OCI-LY1 (cell line): ENCODE results near the gene CFAP99.

ENCODE experiments used
- H2AFZ ChIP-seq: fragments of 200-600 bp; sonication (generic), shearing (Covaris generic); 2 replicates; pipeline ENCODE4 v1.6.0; 2014; ENCODE audit warnings: antibody characterized with exemption, mild to moderate bottlenecking, low read length
- H3F3A ChIP-seq: fragments of 200-600 bp; sonication (generic), shearing (Covaris generic); 2 replicates; pipeline ENCODE4 v1.6.0; 2014; ENCODE audit warnings: mild to moderate bottlenecking, antibody characterized with exemption, low read length, moderate library complexity; ENCODE audit not compliant: insufficient read depth
- H3K27ac ChIP-seq: fragments of 200-600 bp; sonication (generic); 2 replicates; pipeline ENCODE4 v1.5.1; 2014; ENCODE audit warnings: low read length, mixed run types, mild to moderate bottlenecking, low read depth; ENCODE audit not compliant: poor library complexity, severe bottlenecking
- H3K27me3 ChIP-seq: fragments of 200-600 bp; sonication (generic); 2 replicates; pipeline ENCODE4 v1.6.0; 2014; ENCODE audit warnings: antibody characterized with exemption, mild to moderate bottlenecking, low read length, moderate library complexity; ENCODE audit not compliant: insufficient read depth
- H3K36me3 ChIP-seq: fragments of 200-600 bp; sonication (generic); 2 replicates; pipeline ENCODE4 v1.6.1; 2014; ENCODE audit warnings: mild to moderate bottlenecking, antibody characterized with exemption, low read length, moderate library complexity, mixed read lengths; ENCODE audit not compliant: insufficient read depth
- H3K4me1 ChIP-seq: fragments of 200-600 bp; sonication (generic); 2 replicates; pipeline ENCODE4 v1.5.1; 2014; ENCODE audit warnings: mild to moderate bottlenecking, low read length, moderate library complexity; ENCODE audit not compliant: insufficient read depth, severe bottlenecking
- H3K4me2 ChIP-seq: fragments of 200-600 bp; sonication (generic), shearing (Covaris generic); 2 replicates; pipeline ENCODE4 v1.6.1; 2014; ENCODE audit warnings: low read length
- H3K4me3 ChIP-seq: fragments of 200-600 bp; sonication (generic); 2 replicates; pipeline ENCODE4 v1.5.1; 2014; ENCODE audit warnings: low read length, low read depth, mild to moderate bottlenecking, mixed read lengths; ENCODE audit not compliant: poor library complexity, severe bottlenecking
- H3K79me2 ChIP-seq: fragments of 200-600 bp; shearing (Covaris generic); 2 replicates; pipeline ENCODE4 v1.6.1; 2016; ENCODE audit warnings: mixed run types, low read length, mixed read lengths; ENCODE audit not compliant: insufficient read depth
- H3K9ac ChIP-seq: fragments of 200-600 bp; sonication (generic), shearing (Covaris generic); 2 replicates; pipeline ENCODE4 v1.6.1; 2014; ENCODE audit warnings: mild to moderate bottlenecking, low read length, mixed read lengths
- H3K9me2 ChIP-seq: fragments of 200-600 bp; sonication (generic), shearing (Covaris generic); 2 replicates; pipeline ENCODE4 v1.6.1; 2014; ENCODE audit warnings: low read depth, mild to moderate bottlenecking, low read length, mixed read lengths
- H3K9me3 ChIP-seq: fragments of 200-600 bp; shearing (Covaris generic); 2 replicates; pipeline ENCODE4 v1.6.1; 2014; ENCODE audit warnings: low read length, mixed read lengths
- H4K20me1 ChIP-seq: fragments of 200-600 bp; sonication (generic), shearing (Covaris generic); 2 replicates; pipeline ENCODE4 v1.6.0; 2016; ENCODE audit warnings: mild to moderate bottlenecking, low read length; ENCODE audit not compliant: insufficient read depth
- CTCF ChIP-seq: fragments of 200-600 bp; sonication (generic), shearing (Covaris generic); IDR thresholded peaks from 2 replicates; pipeline ENCODE4 v1.5.1; 2017; ENCODE audit warnings: mild to moderate bottlenecking, antibody characterized with exemption, low read length, moderate library complexity, mixed read lengths
- EZH2 ChIP-seq: fragments of 200-600 bp; sonication (generic), shearing (Covaris generic); IDR thresholded peaks from 2 replicates; pipeline ENCODE4 v1.8.0; 2017; ENCODE audit warnings: borderline replicate concordance, mixed run types, mild to moderate bottlenecking, antibody characterized with exemption, low read length, moderate library complexity, mixed read lengths

Gene CFAP99

GRCh38 chr4:2372488-2373030, 46.2 kb upstream of the CFAP99 start:
- no peak overlapping the region for H3K4me2 ChIP-seq
- no peak overlapping the region for H2AFZ ChIP-seq
- no peaks in the 10 kb centered on the region for H3K79me2 ChIP-seq
- no peaks in the 10 kb centered on the region for H3K27me3 ChIP-seq
- no peak overlapping the region for H3K9ac ChIP-seq
- no peaks in the 10 kb centered on the region for H3K4me1 ChIP-seq
- no peak overlapping the region for H3K4me3 ChIP-seq
- no peaks in the 10 kb centered on the region for H3F3A ChIP-seq
- H3K27ac ChIP-seq = no peak overlapping the region
- TF ChIP-seq EZH2 (no peak), CTCF (no peak)
- H3K9me2 ChIP-seq = no peaks in the 10 kb centered on the region
- no peaks in the 10 kb centered on the region for H4K20me1 ChIP-seq
- no peaks in the 10 kb centered on the region for H3K9me3 ChIP-seq
- H3K36me3 ChIP-seq = no peaks in the 10 kb centered on the region

GRCh38 chr4:2373532-2373931, 45.2 kb upstream of the CFAP99 start:
- H3K4me3 ChIP-seq = no peak overlapping the region
- no peaks in the 10 kb centered on the region for H3K79me2 ChIP-seq
- H3K4me1 ChIP-seq = no peaks in the 10 kb centered on the region
- no peaks in the 10 kb centered on the region for H3F3A ChIP-seq
- no peak overlapping the region for H3K9ac ChIP-seq
- no peak overlapping the region for H3K4me2 ChIP-seq
- H3K27me3 ChIP-seq = no peaks in the 10 kb centered on the region
- H3K27ac ChIP-seq = no peak overlapping the region
- H4K20me1 ChIP-seq = no peaks in the 10 kb centered on the region
- H3K36me3 ChIP-seq = no peaks in the 10 kb centered on the region
- H3K9me2 ChIP-seq = no peaks in the 10 kb centered on the region
- TF ChIP-seq EZH2 = no peak
- no peak for TF ChIP-seq CTCF
- H3K9me3 ChIP-seq = no peaks in the 10 kb centered on the region
- no peak overlapping the region for H2AFZ ChIP-seq

DNA sequence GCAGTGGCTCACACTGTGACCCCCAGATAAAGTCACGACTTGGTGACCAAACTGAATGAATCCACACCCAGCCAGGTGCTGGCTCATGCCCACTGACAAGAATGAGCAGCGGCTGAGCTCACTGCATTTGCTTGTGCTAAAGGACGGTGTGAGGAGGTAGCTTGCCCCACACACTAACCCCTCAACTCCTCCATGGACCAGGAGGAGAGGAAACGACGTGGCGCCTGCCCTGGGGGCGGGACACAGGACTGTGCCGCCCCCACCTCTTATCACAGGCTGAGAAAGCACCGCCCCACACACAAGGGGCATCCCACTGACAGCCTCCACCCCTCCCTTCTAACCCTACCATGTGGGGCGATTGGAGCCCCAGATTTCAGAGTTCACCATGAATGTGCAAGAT, 43.3 kb upstream of the CFAP99 start:
- no peaks in the 10 kb centered on the region for H3K4me1 ChIP-seq
- no peak overlapping the region for H3K9ac ChIP-seq
- no peaks in the 10 kb centered on the region for H3K27me3 ChIP-seq
- H3K4me3 ChIP-seq = no peak overlapping the region
- no peak overlapping the region for H3K4me2 ChIP-seq
- no peaks in the 10 kb centered on the region for H3K36me3 ChIP-seq
- H2AFZ ChIP-seq = no peak overlapping the region
- H3K27ac ChIP-seq = no peak overlapping the region
- no peaks in the 10 kb centered on the region for H4K20me1 ChIP-seq
- H3K9me2 ChIP-seq = no peaks in the 10 kb centered on the region
- H3F3A ChIP-seq = no peaks in the 10 kb centered on the region
- TF ChIP-seq EZH2 = no peak
- no peak for TF ChIP-seq CTCF
- H3K9me3 ChIP-seq = no peaks in the 10 kb centered on the region
- H3K79me2 ChIP-seq = no peaks in the 10 kb centered on the region
